ENCODE results near the gene PPFIA1. TPM values are rescaled to one million over a fixed set of nuclear protein-coding genes. Genes with fewer than 3 reads are reported as not detected.
"Not testable (repeated sequence)": the region's sequence is repeated elsewhere in the genome, so short reads cannot be mapped to it uniquely, and the experiment has no call there.

PPFIA1 gene
- total RNA-seq, 1 experiment from 2014 or later = 19.8 TPM

DNA sequence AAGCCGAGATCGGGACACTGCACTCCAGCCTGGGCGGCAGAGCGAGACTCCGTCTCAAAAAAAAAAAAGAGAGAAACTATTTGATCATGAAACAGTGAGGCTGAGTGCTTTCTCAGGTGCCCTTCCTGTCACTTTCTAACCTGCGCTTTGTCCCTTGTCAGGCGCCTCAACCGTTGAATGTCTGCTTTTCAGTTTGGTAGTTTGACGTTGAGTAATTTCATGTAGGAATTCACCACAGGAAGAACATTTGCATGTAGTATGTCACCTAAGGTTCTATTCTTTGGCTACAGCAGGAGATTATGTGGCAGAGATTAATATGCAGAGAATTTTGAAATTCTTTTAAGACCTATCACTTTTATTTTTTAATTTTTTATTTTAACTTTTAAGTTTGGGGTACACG is 57.2 kb downstream of the PPFIA1 start:
- DNase-seq = no peak
- no peaks in the 10 kb centered on the region for H3K27me3 ChIP-seq

DNA sequence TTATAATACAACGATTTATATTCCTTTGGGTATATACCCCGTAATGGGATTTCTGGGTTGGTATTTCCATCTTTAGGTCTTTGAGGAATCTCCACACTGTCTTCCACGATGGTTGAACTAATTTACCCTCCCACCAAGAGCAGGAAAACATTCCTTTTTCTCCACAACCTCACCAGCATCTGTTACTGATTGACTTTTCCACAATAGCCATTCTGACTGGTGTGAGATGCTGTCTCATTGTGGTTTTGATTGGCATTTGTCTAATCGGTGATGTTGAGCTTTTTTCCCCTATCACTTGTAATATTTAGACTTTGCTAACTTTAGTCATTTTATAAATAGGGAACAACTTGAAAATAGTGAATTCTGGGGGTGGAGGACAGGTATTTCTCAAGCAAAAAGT is 58.1 kb downstream of the PPFIA1 start:
- Histone ChIP-seq H3K4me3 (no peak overlapping the region), H3K36me3 (peaks cover 65% of the 10 kb centered on the region), H3K9me3 (no peaks in the 10 kb centered on the region), H3K27me3 (no peaks in the 10 kb centered on the region)
- no peak for DNase-seq

More for the DNA sequence above, 57.2 kb downstream of the PPFIA1 start:
- H3K4me3 ChIP-seq = no peak overlapping the region
- H3K36me3 ChIP-seq = peaks cover 61% of the 10 kb centered on the region
- H3K9me3 ChIP-seq = no peaks in the 10 kb centered on the region

DNA sequence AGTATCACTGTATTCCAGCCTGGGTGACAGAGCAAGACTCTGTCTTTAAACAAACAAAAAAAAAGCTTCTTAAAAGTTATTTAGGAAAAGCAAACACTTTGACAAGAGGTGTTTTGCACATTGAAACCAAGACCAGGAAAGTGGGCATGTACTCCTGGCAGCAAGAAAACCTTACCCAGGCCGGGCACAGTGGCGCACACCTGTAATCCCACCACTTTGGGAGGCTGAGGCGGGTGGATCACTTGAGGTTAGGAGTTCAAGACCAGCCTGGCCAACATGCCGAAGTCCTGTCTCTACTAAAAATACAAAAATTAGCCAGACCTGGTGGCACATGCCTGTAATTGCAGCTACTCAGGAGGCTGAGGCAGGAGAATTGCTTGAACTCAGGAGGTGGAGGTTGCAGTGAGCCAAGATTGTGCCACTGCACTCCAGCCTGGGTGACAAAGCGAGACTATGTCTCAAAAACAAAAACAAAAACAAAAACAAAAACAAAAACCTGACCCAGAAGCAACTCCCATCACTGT is 60.9 kb downstream of the PPFIA1 start:
- H3K9me3 ChIP-seq, DNase-seq, H3K27me3 ChIP-seq, H3K4me3 ChIP-seq: not testable (repeated sequence)
- H3K36me3 ChIP-seq = peaks cover 69% of the 10 kb centered on the region

DNA sequence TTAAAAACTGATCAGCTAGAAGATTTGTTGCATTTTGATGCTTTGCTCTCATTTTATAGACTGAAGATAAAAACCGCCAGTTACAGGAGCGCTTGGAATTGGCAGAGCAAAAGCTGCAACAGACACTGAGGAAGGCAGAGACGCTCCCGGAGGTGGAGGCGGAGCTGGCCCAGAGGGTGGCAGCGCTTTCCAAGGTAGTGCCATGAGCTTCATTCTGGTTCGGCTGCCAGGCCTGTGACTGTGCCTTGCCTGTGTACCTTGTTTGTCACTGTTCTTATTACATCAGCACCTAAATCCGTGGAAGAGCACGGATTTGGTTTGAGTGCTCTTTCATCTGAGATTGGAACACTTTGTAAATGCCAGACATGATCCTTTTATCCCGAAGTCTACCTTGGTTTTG is 61.4 kb downstream of the PPFIA1 start:
- Histone ChIP-seq H3K36me3 (peaks cover 66% of the 10 kb centered on the region), H3K4me3 (no peak overlapping the region), H3K27me3 (no peaks in the 10 kb centered on the region), H3K9me3 (no peaks in the 10 kb centered on the region)
- no peak for DNase-seq

DNA sequence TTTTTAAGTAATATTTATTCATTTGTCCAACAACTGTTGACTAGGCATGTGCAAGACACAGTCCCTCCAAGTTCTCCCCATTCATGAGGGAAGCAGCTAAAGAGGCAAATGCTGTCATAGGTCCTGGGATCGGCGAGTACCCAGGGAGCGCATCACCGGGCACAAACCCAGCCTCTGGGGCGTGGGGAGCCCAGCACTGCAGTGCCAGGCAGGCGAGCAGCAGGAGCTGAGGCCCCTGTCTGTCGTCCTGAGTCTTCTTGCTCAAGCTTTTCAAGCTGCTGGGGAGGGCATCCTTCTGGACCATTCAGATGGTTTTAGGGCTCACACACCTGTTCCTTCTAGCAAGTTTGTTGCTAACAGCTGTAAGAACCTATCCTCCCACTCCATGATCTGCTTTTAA is 62.1 kb downstream of the PPFIA1 start:
- peaks cover 70% of the 10 kb centered on the region for H3K36me3 ChIP-seq
- DNase-seq = no peak
- H3K4me3 ChIP-seq = no peak overlapping the region
- H3K27me3 ChIP-seq = no peaks in the 10 kb centered on the region
- no peaks in the 10 kb centered on the region for H3K9me3 ChIP-seq

GRCh38 chr11:70333261-70333660 is 62.8 kb downstream of the PPFIA1 start:
- no peak for DNase-seq

GRCh38 chr11:70334351-70334995 is 64.0 kb downstream of the PPFIA1 start:
- no peak for DNase-seq
- H3K27me3 ChIP-seq = no peaks in the 10 kb centered on the region
- H3K9me3 ChIP-seq = no peaks in the 10 kb centered on the region
- H3K36me3 ChIP-seq = peaks cover 77% of the 10 kb centered on the region
- H3K4me3 ChIP-seq = no peak overlapping the region

More at GRCh38 chr11:70333261-70333660, 62.8 kb downstream of the PPFIA1 start:
- Histone ChIP-seq H3K36me3 (peaks cover 70% of the 10 kb centered on the region), H3K4me3 (no peak overlapping the region), H3K27me3 (no peaks in the 10 kb centered on the region), H3K9me3 (no peaks in the 10 kb centered on the region)

GRCh38 chr11:70335511-70335910 is 65.0 kb downstream of the PPFIA1 start:
- no peaks in the 10 kb centered on the region for H3K9me3 ChIP-seq
- H3K4me3 ChIP-seq = no peak overlapping the region
- no peak for DNase-seq
- no peaks in the 10 kb centered on the region for H3K27me3 ChIP-seq
- peaks cover 75% of the 10 kb centered on the region for H3K36me3 ChIP-seq

GRCh38 chr11:70338594-70338993 is 68.1 kb downstream of the PPFIA1 start:
- no peak for DNase-seq
- Histone ChIP-seq H3K4me3 (no peak overlapping the region), H3K36me3 (peaks cover 55% of the 10 kb centered on the region), H3K27me3 (no peaks in the 10 kb centered on the region), H3K9me3 (no peaks in the 10 kb centered on the region)

- H3K27me3 ChIP-seq = no peaks in the 10 kb centered on the region
- no peak overlapping the region for H3K4me3 ChIP-seq
- H3K9me3 ChIP-seq = no peaks in the 10 kb centered on the region
- peaks cover 54% of the 10 kb centered on the region for H3K36me3 ChIP-seq
- no peak for DNase-seq
Measured at GRCh38 chr11:70339066-70339465, 68.6 kb downstream of the PPFIA1 start.

GRCh38 chr11:70341881-70342429 is 71.5 kb downstream of the PPFIA1 start:
- Histone ChIP-seq H3K36me3 (peaks cover 44% of the 10 kb centered on the region), H3K9me3 (no peaks in the 10 kb centered on the region), H3K4me3 (no peak overlapping the region), H3K27me3 (no peaks in the 10 kb centered on the region)
- no peak for DNase-seq

DNA sequence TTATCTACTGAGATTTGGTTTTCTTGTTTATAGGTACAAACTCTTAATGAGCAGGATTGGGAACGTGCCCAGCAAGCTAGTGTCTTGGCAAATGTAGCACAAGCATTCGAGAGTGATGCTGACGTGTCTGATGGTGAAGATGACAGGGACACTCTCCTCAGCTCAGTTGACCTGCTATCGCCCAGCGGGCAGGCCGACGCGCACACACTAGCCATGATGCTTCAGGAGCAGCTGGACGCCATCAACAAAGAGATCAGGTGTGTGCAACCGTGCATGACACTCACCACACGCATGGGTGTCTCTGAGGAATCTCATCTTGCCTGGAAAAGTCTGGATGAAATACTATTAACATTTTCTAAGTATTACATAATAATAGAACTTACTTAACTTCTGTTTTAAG is 73.1 kb downstream of the PPFIA1 start:
- H3K36me3 ChIP-seq = peaks cover 36% of the 10 kb centered on the region
- H3K4me3 ChIP-seq = no peak overlapping the region
- no peak for DNase-seq
- no peaks in the 10 kb centered on the region for H3K9me3 ChIP-seq
- H3K27me3 ChIP-seq = no peaks in the 10 kb centered on the region

- H3K36me3 ChIP-seq = peaks cover 43% of the 10 kb centered on the region
- H3K4me3 ChIP-seq = no peak overlapping the region
- no peaks in the 10 kb centered on the region for H3K9me3 ChIP-seq
- DNase-seq = no peak
- H3K27me3 ChIP-seq = no peaks in the 10 kb centered on the region
Measured at GRCh38 chr11:70348191-70348590, 77.7 kb downstream of the PPFIA1 start.

DNA sequence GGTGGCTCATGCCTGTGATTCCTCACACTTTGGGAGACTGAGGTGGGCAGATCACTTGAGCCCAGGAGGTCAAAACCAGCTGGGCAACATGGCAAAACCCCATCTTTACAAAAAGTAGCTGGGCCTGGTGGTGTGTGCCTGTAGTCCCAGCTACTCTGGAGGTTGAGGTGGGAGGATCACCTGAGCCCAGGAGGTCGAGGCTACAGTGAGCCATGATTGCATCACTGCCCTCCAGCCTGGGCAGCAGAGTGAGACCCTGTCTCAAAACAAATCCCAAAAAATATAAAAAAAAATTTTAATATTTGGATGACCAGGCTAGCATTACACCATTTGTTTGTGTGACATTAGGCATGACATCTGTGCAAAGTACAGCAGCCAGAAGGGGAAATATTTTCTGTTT is 78.1 kb downstream of the PPFIA1 start:
- Histone ChIP-seq H3K27me3 (no peaks in the 10 kb centered on the region), H3K4me3 (no peak overlapping the region), H3K36me3 (peaks cover 39% of the 10 kb centered on the region), H3K9me3 (no peaks in the 10 kb centered on the region)
- no peak for DNase-seq

GRCh38 chr11:70351646-70352045 is 81.2 kb downstream of the PPFIA1 start:
- Histone ChIP-seq H3K27me3 (no peaks in the 10 kb centered on the region), H3K4me3 (no peak overlapping the region), H3K9me3 (no peaks in the 10 kb centered on the region), H3K36me3 (peaks cover 47% of the 10 kb centered on the region)
- DNase-seq = no peak

DNA sequence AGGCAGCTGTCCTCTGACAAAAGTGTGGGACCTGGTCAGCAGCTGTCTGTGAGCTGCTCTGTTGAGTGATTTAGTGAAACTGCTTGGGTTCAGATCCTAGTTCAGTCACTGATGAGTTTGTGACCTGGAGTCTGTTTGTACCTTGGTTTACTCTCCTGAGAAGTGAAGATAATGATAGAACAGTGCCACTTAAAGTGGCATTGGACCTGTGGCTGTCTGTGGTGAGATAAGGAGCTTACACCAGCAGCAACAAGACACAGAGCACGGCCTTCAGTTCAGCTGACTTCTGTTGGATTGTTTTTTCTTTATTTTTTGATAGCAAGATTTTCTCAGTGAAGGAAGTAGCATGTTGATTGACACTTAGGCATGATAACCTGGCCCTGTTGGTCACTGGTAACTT is 81.6 kb downstream of the PPFIA1 start:
- DNase-seq = no peak
- no peaks in the 10 kb centered on the region for H3K27me3 ChIP-seq
- no peaks in the 10 kb centered on the region for H3K9me3 ChIP-seq
- peaks cover 49% of the 10 kb centered on the region for H3K36me3 ChIP-seq
- no peak overlapping the region for H3K4me3 ChIP-seq

GRCh38 chr11:70352601-70353000 is 82.1 kb downstream of the PPFIA1 start:
- no peaks in the 10 kb centered on the region for H3K9me3 ChIP-seq
- H3K36me3 ChIP-seq = peaks cover 53% of the 10 kb centered on the region
- no peak overlapping the region for H3K4me3 ChIP-seq
- H3K27me3 ChIP-seq = no peaks in the 10 kb centered on the region
- DNase-seq = no peak

DNA sequence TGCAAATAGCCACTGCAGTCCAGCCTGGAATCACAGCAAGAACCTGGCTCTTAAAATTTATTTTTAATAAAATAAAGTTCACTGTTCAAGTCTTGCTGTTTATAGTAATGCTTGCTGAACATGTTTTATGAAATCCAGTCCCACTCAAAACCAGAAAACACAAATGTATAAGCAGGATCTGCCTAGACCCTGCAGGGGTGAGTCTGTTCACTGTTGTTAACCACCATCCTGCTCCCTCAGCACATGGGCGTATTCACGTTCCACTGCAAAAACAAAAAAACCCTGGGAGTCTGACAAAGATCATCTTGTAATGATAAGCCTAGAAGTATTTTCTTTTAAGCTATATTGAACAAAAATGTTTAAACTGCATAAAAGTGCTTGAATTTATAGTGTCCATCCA is 82.8 kb downstream of the PPFIA1 start:
- Histone ChIP-seq H3K27me3 (no peaks in the 10 kb centered on the region), H3K4me3 (no peak overlapping the region), H3K9me3 (no peaks in the 10 kb centered on the region), H3K36me3 (peaks cover 54% of the 10 kb centered on the region)
- DNase-seq = no peak

Measured in MG63 (cell line).